Activated CD8-positive, alpha-beta memory T cell treated with anti-CD3 and anti-CD28 coated beads, Interleukin-2, amount 50 U/mL, for 4 hours (primary cell): ENCODE results near the gene SELENOO.
A peak's percentile ranks its signal among the peaks of the same experiment; 100 is the strongest.

Experiments
- DNase-seq: peaks from one replicate; pipeline ENCODE4 v3.0.0-alpha.2; 2020

SELENOO gene

DNA sequence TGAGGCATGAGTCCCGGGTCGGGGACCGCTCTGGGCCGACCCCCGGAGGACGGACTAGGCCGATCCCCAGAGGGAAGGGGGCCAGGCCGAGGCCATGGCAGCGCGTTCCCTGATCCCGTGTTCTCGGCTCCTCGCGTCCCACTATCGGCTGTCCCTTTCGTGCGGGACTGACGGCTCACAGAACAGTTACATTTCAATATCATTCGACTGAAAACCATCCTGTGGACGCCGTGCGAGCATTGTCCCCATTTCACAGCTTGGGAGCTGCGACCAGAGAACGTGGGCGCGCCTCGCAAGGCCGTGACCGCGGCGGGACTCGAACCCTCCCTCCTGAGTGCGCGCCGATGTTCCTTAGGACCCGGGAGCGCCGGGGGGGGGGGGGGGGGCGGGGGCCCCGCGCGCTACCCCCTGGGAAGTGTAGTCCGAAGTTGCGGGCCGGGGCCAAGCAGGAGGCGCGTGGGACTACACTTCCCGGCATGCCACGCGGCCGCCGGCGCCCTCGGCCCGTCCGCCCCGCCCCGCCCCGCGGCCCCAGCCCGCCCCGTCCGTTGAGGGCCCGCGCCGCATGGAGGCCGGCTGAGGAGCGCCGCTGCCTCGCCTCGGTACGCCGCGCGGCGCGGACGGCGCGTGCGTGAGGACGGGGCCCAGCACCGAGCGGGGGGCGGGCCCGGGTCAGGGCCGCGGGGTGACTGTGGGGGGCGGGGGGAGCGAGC, 15.3 kb upstream of the SELENOO start, which contains the start of gene TRABD:
Gene TRABD (plus strand): TSS at position 539 of the 713 bp plus-strand sequence. CDS start 7,148 bp downstream, outside the sequence.
- DNase-seq = peak; percentile 89

DNA sequence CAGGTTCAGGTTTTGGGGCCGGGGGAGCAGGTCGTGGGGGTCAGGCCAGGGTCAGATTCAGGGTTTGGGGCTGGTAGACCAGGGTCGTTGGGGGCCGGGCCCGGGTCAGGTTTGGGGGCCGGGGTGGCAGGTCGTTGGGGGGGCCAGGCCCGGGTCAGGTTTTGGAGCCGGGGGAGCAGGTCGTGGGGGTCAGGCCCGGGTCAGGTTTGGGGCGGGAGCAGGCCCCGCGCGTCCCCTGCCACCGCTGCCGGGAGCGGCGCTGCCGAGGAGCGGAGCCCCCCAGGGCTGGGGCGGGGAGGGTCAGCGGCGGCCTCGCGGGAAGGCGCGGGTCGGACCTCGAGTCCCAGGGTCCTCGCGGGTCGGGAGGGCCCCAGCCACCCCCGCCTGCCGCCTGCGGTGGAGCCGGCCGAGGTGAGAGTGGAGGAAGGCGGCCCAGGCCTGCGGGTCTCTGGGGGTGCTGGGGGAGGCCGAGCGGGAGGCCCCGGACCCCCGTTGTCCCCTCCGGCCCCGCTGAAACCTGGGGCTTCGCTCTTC, 14.6 kb upstream of the SELENOO start:
- no peak for DNase-seq

DNA sequence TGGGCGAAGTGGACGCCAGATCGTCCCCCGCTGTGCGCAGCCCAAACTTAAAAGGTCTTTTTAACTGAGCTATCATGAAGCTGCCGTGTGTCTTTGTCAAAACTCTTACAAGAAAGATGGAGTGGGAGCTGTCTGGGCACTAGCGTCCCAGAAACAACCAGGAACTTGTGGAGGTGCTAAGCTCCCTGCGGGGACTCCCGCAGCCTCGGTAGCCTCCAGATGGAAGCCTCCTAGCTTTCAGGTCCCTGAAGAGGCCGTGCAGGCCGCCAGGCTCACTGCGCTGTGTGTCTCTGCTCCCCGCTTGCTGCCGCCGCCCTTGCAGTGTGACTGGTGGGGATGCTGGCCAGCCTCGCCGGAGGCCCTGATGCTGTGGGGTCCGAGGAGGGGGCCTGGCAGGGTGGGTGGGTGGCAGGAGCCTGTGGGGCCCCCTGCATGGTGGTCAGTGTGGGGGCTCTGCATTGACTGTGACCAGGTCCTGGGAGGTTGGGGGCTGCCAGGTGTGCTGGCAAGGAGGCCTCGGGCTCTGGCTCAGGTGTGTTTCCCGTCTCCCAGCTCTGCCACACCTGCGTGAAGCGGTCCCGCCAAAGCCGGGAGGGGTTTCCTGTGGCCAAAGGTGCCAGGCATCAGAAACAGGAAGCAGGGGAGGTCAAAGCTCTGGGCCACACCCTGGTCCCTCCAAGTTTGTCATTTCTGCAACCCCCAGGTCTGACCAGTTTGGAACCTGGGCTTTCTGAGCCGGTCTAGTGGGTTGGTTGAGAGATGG, 13.9 kb upstream of the SELENOO start:
- DNase-seq = no peak

DNA sequence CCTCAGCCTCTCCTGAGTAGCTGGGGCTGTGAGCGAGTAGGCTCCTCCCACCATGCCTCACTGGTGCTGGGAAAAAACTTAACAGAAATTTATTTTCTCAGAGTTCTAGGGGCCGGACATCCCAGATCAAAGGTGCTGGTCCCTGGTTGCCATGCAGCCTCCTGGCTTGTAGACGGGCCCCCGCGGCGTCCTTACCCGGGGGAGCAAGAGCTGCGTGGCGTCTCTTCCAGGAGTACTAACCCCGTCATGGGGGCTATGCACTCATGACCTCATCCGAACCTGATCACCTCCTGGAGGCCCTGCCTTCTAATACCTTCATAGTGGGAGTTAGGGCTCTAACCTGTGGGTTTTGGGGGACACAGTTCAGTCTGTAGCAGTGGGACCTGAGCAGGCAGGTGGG, 12.5 kb upstream of the SELENOO start:
- DNase-seq = no peak

DNA sequence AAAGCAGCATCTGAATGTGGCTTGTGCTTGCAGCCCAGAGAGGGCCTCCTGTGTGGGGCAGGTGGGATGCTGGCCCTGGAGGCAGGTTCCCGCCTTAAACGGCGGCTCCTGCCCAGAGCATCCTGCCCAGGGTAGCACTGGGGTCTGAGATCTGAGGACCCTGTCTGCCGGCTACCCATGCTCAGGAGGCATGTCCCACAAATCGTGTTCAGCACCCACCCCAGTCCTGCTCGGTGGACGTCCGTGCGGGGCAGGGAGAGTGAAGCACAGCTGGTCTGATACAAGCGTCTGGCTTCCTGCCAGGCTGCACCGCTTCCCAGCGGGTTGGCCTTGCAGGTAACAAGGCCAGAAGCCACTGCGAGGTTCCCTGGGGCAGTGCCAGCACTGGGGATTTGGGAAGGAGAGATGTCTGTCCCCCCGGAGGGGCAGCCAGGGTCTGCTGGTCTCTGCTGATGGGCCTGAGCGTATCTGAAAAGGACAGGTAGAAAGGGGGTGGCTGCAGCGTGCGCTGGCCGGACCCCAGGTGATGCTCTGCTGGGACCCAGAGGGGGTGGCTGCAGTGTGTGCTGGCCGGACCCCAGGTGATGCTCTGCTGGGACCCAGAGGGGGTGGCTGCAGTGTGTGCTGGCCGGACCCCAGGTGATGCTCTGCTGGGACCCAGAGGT, 11.5 kb upstream of the SELENOO start:
- no peak for DNase-seq

DNA sequence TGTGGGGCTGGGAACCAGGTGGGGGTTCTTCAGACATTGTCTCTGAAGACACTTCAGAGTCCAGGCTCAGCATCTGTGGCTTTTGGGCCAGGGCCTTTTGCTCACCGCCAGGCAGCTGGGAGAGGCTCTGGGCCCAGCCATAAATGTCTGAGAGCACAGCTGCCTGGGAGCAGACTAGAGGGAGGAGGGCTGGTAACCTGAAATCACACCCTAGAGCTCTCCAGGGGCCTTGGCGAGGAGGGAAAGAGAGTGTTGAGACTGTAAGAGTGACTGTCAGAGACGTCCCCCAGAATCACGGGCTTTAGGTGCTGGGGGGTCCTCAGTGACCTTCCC, 11.0 kb upstream of the SELENOO start:
- DNase-seq = no peak

DNA sequence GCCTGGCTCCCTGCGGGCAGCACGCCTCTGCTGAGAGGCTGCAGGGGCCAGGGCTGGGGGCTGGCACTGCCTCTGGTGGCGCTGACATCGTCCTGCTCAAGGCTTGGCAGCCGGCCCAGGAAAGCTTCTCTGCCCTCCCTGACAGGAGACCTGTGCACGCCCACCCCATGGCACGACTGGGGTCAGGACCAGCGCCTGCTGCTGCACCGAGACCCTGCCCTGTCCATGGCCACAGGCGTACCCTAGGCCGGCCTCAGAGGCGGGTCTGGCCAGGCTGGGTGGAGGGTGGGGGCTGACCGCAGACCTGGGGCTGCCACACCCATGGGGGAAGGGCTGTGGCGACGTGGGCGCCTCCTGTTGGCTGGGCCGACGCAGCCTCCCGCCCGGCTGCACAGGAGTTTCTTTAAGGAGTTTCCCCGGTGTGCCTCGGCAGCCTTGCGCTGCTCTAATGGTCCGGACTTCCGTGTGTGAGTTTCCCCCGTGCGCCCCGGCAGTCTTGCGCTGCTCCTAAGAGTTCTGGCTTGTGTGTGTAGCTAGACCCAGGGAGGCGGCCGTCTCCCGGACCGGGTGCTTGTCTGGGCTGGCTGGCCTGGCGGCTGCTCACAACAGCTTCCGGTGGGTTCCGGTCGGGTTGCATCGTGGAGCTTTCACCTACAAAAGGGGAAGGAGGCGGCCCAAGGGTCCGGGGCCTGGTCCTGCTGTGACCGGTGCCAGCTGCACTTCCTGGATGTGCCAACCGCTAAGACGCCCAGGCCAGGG, 10.4 kb upstream of the SELENOO start:
- DNase-seq = peak; percentile 75

DNA sequence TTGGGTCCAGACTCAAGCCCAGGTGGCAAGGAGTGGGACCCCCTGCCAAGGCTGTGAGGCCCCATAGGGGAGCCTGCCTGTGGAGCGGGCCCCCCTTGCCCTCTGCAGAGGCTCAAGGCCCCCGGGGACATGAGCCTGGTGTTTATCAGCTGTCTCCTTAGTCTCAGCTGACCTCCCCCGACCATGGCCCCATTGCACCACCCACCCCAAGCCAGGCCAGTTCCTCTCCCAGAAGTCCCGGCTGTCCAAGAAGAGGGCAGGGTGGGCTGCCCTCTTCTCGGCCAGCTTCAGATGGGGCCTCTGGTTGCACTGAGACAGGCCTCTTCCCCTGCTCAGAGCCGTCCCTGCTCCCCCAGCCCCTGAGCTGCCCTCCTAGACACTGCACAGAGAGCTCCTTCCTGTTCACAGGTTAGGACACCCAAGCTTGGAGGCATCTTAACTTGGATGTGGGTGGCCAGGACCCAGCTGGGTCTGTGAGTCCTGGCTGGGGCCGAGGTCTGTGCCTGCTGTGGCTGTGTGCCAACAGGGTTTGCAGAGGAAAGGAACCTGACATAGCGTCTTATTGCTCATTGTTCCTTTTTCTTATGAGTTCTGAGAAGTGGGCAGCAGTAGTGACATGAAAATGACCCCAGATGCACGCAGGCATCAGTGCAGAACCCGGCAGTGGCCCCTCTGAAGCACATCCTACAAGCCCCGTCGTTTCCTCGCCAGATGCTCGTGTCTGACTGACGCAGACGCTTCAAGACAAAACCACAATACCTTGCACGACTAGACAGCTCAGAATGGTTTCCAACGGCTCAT, 9.7 kb upstream of the SELENOO start:
- peak; percentile 70 for DNase-seq

DNA sequence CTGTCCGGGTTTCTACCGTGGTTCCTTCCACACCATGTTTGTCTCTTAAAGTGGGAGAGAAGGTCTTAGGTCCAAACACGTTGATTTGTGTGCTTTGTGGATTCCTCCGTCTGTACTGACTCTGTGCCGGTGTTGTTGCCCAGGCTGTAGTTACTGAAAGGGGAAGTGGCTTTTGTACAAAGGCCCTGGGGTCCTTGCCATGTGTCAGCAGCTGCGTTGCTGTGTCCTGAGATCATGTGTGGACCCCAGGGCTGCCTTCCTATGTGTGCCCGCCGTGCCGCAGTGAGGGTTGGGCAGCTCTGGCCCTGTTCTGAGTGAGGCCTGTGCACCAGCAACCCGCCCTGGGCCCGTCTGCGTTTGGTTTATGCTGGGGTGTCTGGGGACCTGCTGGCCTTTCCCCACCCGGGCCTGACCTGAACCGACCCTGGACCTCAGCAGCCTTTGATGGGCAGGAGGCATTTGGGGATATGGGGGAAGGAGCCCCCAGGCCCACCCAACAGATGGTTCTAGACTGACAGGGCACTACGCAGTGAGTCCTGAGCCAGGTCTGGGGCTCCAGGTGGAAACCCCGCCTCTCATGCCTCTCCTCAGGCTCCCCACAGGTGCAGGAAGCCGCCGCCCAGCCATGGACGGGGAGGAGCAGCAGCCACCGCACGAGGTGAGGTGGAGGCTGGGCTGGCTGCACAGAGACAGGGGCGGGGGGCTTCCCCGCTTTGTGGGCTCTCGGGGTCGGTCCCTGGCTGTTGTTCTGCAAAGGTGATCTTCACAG, 8.2 kb upstream of the SELENOO start:
- no peak for DNase-seq

DNA sequence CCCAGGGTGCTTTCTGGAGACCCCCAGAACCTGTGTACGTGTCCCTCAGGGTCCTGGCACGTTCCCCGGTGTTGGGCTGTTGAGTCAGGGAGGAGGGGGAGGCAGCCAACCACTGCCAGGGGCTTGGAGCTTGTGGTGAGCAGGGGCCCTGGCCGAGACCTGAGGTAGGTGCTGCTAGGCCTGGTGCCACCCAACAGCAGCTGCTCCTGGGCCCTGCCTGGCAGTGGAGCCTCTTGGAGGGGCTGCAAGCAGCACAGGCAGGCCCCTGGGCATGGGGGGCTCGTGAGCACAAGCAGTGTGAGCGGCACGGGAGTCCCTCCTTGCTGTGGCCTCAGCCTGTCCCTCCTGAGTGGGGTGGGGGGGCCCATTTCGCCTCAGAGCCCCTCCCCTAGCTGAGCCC, 7.2 kb upstream of the SELENOO start:
- DNase-seq = no peak

DNA sequence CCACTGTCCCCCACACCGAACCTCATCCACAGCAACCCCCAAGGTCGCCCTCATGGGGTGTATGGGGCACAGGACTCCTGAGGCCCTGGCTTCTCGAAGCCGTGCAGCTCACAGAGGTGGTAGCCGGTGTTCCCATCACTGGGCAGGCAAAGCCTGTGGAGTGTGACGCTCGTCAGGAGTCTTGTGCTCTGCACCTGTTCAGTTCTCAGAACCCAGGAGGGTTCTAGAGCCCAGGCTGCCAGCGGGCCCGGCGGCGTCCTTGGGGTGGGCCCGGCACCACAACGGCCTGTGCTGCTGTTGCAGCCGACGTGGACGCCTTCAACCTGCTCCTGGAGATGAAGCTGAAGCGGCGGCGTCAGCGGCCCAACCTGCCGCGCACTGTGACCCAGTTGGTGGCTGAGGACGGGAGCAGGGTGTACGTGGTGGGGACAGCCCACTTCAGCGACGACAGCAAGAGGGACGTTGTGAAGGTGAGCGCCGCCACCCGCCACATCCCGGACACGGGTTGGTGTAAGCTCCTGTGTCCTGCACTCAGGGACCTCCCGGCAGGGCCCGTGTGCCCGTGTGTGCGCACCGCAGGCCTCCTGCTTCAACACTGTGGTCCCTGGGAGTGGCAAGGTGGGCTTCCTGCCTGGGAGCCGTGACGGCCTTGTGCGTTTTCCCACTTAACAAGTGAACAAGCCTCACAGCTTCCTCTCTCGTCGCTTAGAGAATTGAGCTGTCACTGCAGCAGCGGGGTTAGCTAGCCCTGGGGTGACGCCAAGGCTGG, 6.6 kb upstream of the SELENOO start:
- no peak for DNase-seq

DNA sequence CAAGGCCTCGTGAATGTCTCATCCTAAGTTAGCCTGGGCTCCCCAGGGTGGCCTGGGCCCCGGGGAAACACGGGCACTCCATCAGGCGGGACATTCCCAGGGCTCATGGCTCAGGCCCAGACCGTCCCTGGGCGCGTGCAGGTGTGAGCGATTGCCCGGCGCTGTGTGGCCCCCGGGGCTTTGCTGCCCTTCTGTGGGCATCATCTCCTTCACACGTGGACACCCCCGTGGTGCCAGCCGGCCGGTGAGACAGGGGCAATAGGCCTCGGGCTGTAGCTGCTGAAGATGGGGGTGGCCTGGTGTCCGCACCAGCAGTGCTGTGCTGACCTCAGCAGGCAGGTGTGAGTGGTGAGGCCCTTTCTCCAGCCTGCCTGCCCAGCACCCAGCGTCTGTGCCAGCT, 4.6 kb upstream of the SELENOO start:
- no peak for DNase-seq

DNA sequence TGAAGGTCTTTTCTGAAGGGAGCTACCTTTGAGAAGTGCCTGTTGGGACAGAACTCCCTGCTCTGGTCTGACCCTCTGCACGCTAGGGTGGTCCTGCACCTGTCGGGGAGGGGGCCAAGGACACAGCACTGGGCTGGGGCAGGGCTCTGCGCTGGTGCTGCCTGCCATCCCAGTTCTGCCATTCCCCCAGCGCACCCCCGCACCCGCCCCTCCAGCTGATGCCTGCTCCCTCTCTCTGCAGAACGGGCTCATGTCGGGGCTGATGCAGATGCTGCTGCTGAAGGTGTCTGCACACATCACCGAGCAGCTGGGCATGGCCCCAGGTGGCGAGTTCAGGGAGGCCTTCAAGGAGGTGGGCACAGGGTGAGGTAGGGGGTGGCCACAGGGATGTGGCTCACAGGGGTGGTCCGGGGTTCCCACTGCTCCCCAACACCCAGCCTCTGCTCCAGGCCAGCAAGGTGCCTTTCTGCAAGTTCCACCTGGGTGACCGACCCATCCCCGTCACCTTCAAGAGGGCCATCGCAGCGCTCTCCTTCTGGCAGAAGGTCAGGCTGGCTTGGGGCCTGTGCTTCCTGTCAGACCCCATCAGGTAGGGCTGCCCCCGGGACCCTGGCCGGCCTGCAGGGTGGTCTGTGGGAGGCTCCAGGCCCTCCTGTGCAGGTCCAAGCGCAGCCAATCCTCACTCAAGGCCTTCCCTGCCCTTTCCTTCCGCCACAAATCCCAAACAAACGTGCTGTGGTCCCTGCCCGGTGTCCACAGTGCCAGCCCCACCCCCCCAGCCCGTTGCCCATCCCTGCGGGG, 3.6 kb upstream of the SELENOO start:
- DNase-seq = no peak

DNA sequence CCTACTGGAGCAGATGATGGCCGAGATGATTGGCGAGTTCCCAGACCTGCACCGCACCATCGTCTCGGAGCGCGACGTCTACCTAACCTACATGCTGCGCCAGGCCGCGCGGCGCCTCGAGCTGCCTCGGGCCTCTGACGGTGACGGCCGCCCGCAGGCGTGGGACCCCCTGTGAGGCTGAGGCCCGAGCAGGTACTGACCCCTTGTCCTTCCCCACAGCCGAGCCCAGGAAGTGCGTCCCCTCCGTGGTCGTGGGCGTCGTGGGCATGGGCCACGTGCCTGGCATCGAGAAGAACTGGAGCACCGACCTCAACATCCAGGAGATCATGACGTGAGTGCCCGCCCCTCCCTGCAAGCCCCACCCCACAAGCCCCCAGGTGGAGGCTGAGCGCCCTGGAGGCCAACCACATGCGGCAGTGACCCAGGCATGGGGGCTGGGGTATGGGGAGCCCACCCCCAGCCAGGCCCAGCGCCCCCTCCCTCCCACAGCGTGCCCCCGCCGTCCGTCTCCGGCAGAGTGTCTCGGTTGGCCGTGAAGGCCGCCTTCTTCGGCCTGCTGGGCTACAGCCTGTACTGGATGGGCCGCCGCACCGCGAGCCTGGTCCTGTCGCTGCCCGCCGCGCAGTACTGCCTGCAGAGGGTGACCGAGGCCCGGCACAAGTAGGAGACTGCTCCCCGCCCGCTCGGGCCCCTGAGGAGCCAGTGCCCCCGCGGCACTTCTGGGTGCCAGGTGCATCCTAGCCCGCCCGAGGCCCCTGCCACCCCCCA, 2.8 kb upstream of the SELENOO start:
- DNase-seq = no peak

DNA sequence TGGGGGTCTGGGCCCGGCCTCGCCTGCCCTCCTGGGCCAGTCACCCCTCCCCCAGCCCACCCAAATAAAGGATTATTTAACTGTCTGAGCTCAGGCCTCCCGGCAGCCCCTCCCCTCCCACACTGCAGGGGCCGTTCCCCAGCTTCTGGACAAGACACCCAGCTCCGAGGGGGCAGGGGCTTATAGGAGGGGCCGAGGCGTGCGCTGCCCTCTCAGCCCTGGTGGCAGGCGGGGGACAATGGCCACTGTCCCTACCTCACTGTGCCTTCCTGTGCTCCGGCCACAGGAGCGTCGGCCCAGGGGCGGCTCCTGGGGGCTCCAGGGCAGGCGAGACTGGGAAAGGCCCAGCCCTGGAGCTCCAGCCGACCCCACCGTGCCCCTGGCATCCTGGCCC, 2.2 kb upstream of the SELENOO start:
- DNase-seq = no peak

DNA sequence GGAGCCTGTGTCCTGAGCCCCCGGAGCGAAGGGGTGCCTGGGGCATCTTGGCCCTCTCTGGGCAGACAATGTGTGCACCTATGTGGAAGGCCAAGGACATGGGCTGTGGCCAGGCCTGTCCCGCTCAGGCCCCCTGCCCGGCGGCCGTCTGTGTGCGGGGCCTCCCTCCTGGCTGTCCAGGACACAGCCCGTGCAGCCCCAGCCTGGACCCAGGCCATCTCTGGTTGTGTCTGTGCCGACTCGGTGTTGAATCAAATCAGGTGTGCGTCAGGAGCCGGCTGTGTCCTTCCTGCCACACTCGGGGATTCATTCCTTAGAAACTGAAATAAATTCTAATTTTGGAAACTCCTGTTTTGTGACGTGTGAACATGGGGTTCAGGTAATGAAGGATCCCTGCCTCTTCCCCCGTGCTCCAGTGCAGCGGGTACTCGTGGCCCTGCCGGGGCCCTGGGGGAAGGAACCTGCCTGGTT, 1.5 kb upstream of the SELENOO start:
- DNase-seq = no peak

DNA sequence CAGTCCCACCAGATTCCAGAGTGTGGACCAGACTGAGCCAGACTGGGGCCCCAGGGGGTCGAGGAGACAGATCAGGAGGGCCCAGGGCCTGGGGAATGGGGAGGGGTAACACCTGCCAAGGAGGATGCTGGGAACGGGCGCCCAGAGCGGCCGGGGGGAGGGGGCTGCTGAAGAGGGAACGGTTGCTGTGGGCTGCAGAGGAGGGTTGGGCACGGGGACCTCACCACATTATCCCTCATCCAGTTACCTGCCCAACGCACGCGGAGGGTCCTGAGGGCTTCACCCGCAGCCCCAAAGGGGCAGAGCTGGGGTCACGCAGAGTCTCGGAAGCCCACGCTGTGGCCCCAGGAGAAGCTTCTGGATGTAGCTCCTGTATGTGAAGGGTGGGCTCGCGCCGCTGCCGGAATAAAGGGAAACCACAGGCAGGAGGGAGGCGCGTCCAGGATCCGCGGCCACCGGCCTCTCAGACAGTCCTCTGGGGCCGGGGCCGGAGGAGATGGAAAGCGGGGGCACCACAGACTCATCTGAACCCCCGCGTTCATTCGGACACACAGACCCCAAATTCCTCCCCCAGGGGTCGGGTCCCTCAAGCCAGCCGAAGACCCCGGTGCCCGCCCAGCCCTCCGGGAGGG, 866 bp upstream of the SELENOO start:
- DNase-seq = no peak
